ENCODE results near the gene LTO1. TPM values are rescaled to one million over a fixed set of nuclear protein-coding genes. Genes with fewer than 3 reads are reported as not detected.
"Not testable (repeated sequence)": the region's sequence is repeated elsewhere in the genome, so short reads cannot be mapped to it uniquely, and the experiment has no call there.

Gene LTO1
- total and polyA plus RNA-seq, 4 donors: 11.2 to 36.6 (median 19.5) TPM

DNA sequence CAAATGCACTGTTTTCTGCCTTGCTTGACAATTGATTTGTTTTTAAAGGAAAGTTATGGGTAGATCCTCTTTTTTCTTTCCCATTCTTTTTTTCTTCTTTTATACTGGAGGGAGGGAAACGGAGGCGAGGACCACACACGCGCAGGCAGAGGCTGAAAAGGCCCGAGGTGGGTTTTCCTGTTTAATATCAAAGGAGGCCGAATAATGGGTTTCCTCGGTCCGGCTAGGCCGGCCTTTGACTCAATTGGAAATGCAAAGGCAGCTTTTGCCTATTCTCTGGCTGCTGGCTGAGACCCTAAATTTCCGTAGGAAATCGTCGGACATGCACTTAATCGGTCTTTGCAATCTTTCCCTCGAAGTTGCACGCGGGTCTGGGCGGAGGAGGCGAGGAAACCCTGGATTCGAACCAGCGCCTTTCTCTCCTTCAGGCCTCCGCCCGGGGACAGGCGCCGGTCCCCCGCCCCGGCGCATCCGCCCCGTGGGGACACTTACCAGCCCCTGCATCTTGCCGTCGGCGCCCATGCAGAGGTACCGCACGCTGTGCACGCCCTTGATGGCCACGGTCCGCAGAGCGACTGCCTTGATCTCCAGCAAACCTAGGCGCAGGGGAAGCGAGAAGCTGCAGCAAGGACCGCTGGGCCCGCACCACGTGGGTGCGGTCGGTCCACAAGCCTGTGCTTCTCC is 27.8 kb upstream of the LTO1 start:
- peaks cover 70% of the 10 kb centered on the region for H3K4me1 ChIP-seq (ENCODE audit: control insufficient read depth, insufficient read depth, low read length)
- H3K4me3 ChIP-seq (ENCODE audit: low read depth, low read length): no peak overlapping the region
- H3K27me3 ChIP-seq (ENCODE audit: control insufficient read depth, insufficient read depth, low read length): peaks cover 76% of the 10 kb centered on the region
- peak in 1 of 6 donors; percentile 21 for DNase-seq (ENCODE audit: low read depth in 4 of 6, low spot score in 6 of 6)
- WGBS (ENCODE audit: insufficient coverage): 3% methylated on average over 45 of the region's 45 CpGs
- H3K36me3 ChIP-seq (ENCODE audit: control insufficient read depth, insufficient read depth, low read length): no peaks in the 10 kb centered on the region
- H3K27ac ChIP-seq (ENCODE audit: low read depth, low read length): no peak overlapping the region
- H3K9me3 ChIP-seq (ENCODE audit: control insufficient read depth, insufficient read depth, low read length): no peaks in the 10 kb centered on the region

DNA sequence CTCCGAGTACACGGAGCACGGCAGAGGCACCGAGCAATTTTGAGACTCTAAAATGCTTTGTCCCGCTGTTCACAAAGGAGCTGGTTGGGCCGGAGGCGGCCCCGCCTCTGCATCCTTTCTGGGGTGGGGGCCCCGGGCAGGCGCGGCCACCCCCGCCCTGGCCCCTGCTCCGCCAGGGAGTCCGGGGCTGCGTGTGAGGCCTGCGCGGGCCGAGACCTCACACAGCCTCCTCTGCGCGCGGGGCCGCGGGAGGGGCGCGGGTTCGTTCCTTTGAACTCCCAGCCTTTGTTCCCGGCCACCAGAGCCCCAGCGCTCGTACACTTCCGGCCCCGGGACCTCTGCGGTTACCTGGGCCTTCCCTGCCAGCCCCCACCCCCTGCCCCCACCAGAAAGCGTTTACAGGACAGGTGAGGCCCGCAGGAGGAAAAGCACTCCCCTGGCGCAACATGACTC is 27.1 kb upstream of the LTO1 start:
- peaks cover 70% of the 10 kb centered on the region for H3K4me1 ChIP-seq (ENCODE audit: control insufficient read depth, insufficient read depth, low read length)
- peaks cover 76% of the 10 kb centered on the region for H3K27me3 ChIP-seq (ENCODE audit: control insufficient read depth, insufficient read depth, low read length)
- no peaks in the 10 kb centered on the region for H3K36me3 ChIP-seq (ENCODE audit: control insufficient read depth, insufficient read depth, low read length)
- H3K27ac ChIP-seq (ENCODE audit: low read depth, low read length): no peak overlapping the region
- H3K9me3 ChIP-seq (ENCODE audit: control insufficient read depth, insufficient read depth, low read length): no peaks in the 10 kb centered on the region
- H3K4me3 ChIP-seq (ENCODE audit: low read depth, low read length): no peak overlapping the region
- DNase-seq (ENCODE audit: low read depth in 4 of 6, low spot score in 6 of 6): no peak
- WGBS (ENCODE audit: insufficient coverage): 3% methylated on average over 32 of the region's 35 CpGs

DNA sequence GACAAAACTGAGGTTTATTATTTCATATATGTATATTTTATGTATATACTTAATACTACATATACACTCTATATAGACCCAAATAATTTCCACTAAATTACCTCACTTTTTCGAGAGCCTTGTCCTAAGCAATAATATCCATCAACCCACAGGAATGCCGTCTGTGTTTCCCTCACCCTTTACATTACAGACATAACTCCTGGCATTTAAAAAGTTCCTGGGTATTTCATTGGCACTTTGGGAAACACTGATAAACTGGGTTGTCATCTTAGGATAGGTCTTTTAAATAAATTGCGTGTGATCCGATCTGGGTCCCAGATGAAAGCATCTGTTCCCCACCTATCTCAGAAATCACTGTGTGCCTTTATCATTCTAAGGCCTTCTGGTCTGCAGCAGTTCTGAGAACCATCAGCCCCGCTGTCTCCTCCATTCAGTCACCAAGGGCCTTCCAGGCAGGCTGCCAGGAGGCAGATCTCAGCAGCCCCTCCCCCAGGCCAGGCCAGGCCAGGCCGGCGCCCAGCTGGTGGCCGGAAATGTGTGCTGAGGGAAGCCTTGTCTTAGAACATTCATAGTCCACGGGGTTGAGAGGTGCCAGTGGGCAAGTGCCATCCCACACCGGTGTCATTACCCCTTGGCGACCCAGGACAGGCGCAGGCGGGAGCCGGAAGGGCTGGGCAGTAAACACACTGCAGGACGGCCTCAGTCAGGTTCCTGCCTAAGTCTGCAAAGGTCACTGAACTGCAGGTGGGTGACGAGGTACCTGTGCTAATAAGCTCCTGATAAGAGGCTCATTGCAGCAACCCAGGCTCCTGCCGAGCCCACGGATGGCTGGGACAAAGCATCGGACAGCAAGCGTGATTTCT is 25.4 kb upstream of the LTO1 start:
- 24% methylated on average over 13 of the region's 20 CpGs for WGBS (ENCODE audit: insufficient coverage)
- no peak overlapping the region for H3K27ac ChIP-seq (ENCODE audit: low read depth, low read length)
- no peaks in the 10 kb centered on the region for H3K9me3 ChIP-seq (ENCODE audit: control insufficient read depth, insufficient read depth, low read length)
- DNase-seq (ENCODE audit: low read depth in 4 of 6, low spot score in 6 of 6): peak in 5 of 6 donors; percentile 46 to 92 (median 68)
- H3K27me3 ChIP-seq (ENCODE audit: control insufficient read depth, insufficient read depth, low read length): peaks cover 71% of the 10 kb centered on the region
- H3K36me3 ChIP-seq (ENCODE audit: control insufficient read depth, insufficient read depth, low read length): no peaks in the 10 kb centered on the region
- peaks cover 55% of the 10 kb centered on the region for H3K4me1 ChIP-seq (ENCODE audit: control insufficient read depth, insufficient read depth, low read length)
- H3K4me3 ChIP-seq (ENCODE audit: low read depth, low read length): no peak overlapping the region

DNA sequence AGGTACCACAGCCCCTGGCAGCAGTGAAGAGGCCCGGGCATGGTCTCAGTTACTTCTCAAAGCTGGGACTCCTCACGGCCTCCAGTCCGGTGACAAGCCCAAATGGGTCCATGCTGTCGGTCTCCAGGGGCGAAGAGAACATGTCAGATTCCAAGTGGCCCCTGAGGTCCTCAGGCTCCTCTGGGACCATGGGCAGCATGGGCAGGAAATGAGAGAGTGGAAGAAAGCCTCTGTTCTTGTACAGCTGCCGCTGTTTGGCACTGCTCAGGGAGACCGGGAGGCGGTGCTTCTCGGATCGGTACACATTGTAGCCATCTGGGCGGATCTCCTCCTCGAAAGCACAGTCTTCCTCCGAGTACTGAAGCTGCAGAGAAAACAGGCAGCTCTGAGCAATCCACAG is 24.1 kb upstream of the LTO1 start:
- Histone ChIP-seq H3K9me3 (ENCODE audit: control insufficient read depth, insufficient read depth, low read length) (no peaks in the 10 kb centered on the region), H3K27me3 (ENCODE audit: control insufficient read depth, insufficient read depth, low read length) (peaks cover 58% of the 10 kb centered on the region), H3K36me3 (ENCODE audit: control insufficient read depth, insufficient read depth, low read length) (no peaks in the 10 kb centered on the region), H3K27ac (ENCODE audit: low read depth, low read length) (no peak overlapping the region), H3K4me1 (ENCODE audit: control insufficient read depth, insufficient read depth, low read length) (peaks cover 42% of the 10 kb centered on the region), H3K4me3 (ENCODE audit: low read depth, low read length) (no peak overlapping the region)
- peak in 2 of 6 donors; percentile 28 to 36 for DNase-seq (ENCODE audit: low read depth in 4 of 6, low spot score in 6 of 6)
- 59% methylated on average over 13 of the region's 13 CpGs for WGBS (ENCODE audit: insufficient coverage)

DNA sequence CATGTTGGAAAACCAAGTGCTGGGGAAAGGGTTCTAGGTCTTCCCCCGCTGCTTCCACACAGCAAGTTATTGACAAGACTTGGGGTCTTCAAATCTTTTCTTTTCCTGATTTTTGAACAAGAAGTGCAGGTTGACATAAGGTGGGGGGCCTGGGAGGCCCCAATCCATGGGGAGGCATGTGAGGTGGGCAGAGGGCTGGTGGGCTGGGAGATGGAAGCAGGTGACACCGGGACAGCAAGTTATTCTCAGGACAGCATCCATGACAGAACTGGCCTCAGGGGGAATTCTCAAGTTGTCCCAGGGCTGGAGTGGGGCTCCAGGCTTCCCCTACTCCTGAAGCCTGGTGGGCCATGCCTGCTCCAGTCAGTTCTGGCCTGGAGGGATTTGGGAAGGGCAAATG is 23.2 kb upstream of the LTO1 start:
- peaks cover 51% of the 10 kb centered on the region for H3K27me3 ChIP-seq (ENCODE audit: control insufficient read depth, insufficient read depth, low read length)
- H3K9me3 ChIP-seq (ENCODE audit: control insufficient read depth, insufficient read depth, low read length): no peaks in the 10 kb centered on the region
- H3K36me3 ChIP-seq (ENCODE audit: control insufficient read depth, insufficient read depth, low read length): no peaks in the 10 kb centered on the region
- H3K4me1 ChIP-seq (ENCODE audit: control insufficient read depth, insufficient read depth, low read length): peaks cover 35% of the 10 kb centered on the region
- DNase-seq (ENCODE audit: low read depth in 4 of 6, low spot score in 6 of 6): no peak
- no peak overlapping the region for H3K4me3 ChIP-seq (ENCODE audit: low read depth, low read length)
- H3K27ac ChIP-seq (ENCODE audit: low read depth, low read length): no peak overlapping the region
- WGBS (ENCODE audit: insufficient coverage): 100% methylated on average over 2 of the region's 2 CpGs

DNA sequence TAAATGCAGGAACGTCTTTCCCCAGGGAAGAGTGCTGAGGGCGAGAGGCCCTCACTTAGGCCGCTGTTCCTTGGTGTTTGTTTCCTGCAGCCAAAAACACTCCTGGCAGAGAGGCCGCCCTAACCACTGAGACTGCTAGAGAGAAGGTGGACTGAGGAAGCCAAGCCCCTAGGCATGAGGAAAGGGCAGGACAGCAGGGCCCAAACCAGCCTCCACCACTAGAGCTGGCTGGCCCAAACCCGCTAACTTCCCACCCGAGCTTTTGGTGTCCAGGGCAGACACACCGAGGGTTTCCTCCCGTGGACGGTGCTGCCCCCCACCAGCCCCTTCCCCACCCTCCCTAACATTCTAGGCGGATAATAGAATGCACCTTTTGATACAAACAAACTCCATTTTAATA is 22.7 kb upstream of the LTO1 start:
- Histone ChIP-seq H3K4me1 (ENCODE audit: control insufficient read depth, insufficient read depth, low read length) (peaks cover 30% of the 10 kb centered on the region), H3K27ac (ENCODE audit: low read depth, low read length) (no peak overlapping the region), H3K4me3 (ENCODE audit: low read depth, low read length) (no peak overlapping the region), H3K36me3 (ENCODE audit: control insufficient read depth, insufficient read depth, low read length) (no peaks in the 10 kb centered on the region), H3K27me3 (ENCODE audit: control insufficient read depth, insufficient read depth, low read length) (peaks cover 46% of the 10 kb centered on the region), H3K9me3 (ENCODE audit: control insufficient read depth, insufficient read depth, low read length) (no peaks in the 10 kb centered on the region)
- 86% methylated on average over 7 of the region's 10 CpGs for WGBS (ENCODE audit: insufficient coverage)
- DNase-seq (ENCODE audit: low read depth in 4 of 6, low spot score in 6 of 6): no peak

DNA sequence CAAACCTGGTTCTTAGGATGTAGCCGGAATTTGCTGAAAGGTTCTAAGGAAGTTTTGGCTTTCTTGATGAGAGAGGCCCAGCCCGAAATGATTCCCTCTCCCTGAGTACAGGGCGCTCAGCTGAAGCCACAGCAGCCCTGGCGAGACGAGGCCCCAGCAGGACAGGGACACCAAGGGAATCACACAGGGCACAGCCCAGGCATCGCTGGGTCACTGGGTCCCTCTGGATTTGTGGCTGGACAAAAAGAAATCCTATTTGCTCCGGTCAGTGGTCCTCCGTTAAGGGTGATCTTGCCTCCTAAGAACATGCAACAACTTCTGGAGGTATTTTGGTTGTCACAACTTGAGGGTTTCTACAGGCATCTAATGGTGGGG is 22.3 kb upstream of the LTO1 start:
- H3K27ac ChIP-seq (ENCODE audit: low read depth, low read length): no peak overlapping the region
- no peak overlapping the region for H3K4me3 ChIP-seq (ENCODE audit: low read depth, low read length)
- peaks cover 2% of the 10 kb centered on the region for H3K9me3 ChIP-seq (ENCODE audit: control insufficient read depth, insufficient read depth, low read length)
- H3K36me3 ChIP-seq (ENCODE audit: control insufficient read depth, insufficient read depth, low read length): no peaks in the 10 kb centered on the region
- H3K4me1 ChIP-seq (ENCODE audit: control insufficient read depth, insufficient read depth, low read length): peaks cover 26% of the 10 kb centered on the region
- H3K27me3 ChIP-seq (ENCODE audit: control insufficient read depth, insufficient read depth, low read length): peaks cover 42% of the 10 kb centered on the region
- WGBS (ENCODE audit: insufficient coverage): 90% methylated on average over 5 of the region's 8 CpGs
- no peak for DNase-seq (ENCODE audit: low read depth in 4 of 6, low spot score in 6 of 6)

DNA sequence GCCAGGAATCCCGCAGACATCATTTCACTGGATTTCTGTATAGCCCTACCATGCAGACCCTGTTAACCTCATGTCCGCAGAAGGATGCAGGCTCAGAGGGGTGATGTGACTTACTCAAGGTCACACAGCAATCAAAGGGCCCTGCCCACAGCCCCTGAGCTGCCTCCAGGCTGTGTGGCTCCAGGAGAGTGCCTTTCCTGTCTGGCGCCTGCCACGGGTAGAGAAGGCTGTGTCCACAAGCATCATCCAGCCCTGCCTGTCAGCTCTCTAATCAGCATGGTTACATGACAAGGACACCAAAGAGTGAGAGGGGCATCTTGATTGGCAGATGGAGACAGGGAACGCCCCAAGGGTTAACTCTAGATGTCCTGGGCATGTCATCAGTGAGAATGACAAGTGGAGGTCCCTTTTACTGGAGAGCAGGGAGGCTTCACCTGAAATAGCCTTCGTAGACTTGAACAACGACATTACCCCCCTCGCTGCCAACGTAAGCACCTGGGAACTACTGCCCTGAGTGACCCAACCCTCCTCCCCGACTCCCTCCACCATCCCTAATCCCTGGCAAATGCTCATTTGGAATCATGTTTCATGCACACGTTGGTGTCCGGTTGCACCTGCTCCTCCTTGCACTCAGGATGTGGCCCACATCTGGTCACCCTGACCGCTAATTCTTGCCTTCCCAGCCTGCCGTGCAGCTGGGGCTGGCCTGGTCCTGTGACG is 21.8 kb upstream of the LTO1 start:
- Histone ChIP-seq H3K36me3 (ENCODE audit: control insufficient read depth, insufficient read depth, low read length) (no peaks in the 10 kb centered on the region), H3K27me3 (ENCODE audit: control insufficient read depth, insufficient read depth, low read length) (peaks cover 37% of the 10 kb centered on the region), H3K4me1 (ENCODE audit: control insufficient read depth, insufficient read depth, low read length) (peaks cover 20% of the 10 kb centered on the region), H3K9me3 (ENCODE audit: control insufficient read depth, insufficient read depth, low read length) (peaks cover 2% of the 10 kb centered on the region), H3K4me3 (ENCODE audit: low read depth, low read length) (no peak overlapping the region), H3K27ac (ENCODE audit: low read depth, low read length) (no peak overlapping the region)
- 76% methylated on average over 14 of the region's 15 CpGs for WGBS (ENCODE audit: insufficient coverage)
- DNase-seq (ENCODE audit: low read depth in 4 of 6, low spot score in 6 of 6): no peak

DNA sequence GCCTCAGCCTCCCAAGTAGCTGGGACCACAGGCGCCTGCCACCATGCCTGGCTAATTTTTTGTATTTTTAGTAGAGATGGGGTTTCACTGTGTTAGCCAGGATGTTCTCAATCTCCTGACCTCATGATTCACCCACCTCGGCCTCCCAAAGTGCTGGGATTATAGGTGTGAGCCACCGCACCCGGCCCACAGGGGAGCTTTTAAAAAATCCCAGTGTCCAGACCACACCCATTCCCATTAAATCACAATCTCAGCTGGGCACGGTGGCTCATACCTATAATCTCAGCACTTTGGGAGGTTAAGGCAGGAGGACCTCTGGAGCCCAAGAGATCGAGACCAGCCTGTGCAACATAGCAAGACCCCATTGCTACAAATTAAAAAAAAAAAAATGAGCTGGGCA is 20.8 kb upstream of the LTO1 start:
- H3K36me3 ChIP-seq (ENCODE audit: control insufficient read depth, insufficient read depth, low read length); DNase-seq (ENCODE audit: low read depth in 4 of 6, low spot score in 6 of 6); H3K4me3 ChIP-seq (ENCODE audit: low read depth, low read length); H3K9me3 ChIP-seq (ENCODE audit: control insufficient read depth, insufficient read depth, low read length); H3K27ac ChIP-seq (ENCODE audit: low read depth, low read length): not testable (repeated sequence)
- Histone ChIP-seq H3K4me1 (ENCODE audit: control insufficient read depth, insufficient read depth, low read length) (peaks cover 12% of the 10 kb centered on the region), H3K27me3 (ENCODE audit: control insufficient read depth, insufficient read depth, low read length) (peaks cover 28% of the 10 kb centered on the region)
- WGBS (ENCODE audit: insufficient coverage): 95% methylated on average over 3 of the region's 6 CpGs
